Ishikawa (cell line): Measurements from ENCODE around the gene PSAP.

ENCODE experiments used
- CEBPB ChIP-seq: IDR thresholded peaks from 2 replicates; pipeline ENCODE4 v1.6.1; 2012
- CREB1 ChIP-seq: IDR thresholded peaks from 2 replicates; pipeline ENCODE4 v1.6.1; 2012; ENCODE audit warnings: low read depth
- EGR1 ChIP-seq: IDR thresholded peaks from 2 replicates; pipeline ENCODE4 v1.6.1; 2012
- EP300 ChIP-seq: IDR thresholded peaks from 2 replicates; pipeline ENCODE4 v1.6.1; 2012; ENCODE audit warnings: borderline replicate concordance
- FOXM1 ChIP-seq: IDR thresholded peaks from 2 replicates; pipeline ENCODE4 v1.6.1; 2012; ENCODE audit warnings: low read depth, borderline replicate concordance
- MAX ChIP-seq: IDR thresholded peaks from 2 replicates; pipeline ENCODE4 v1.6.1; 2012
- NFIC ChIP-seq: IDR thresholded peaks from 2 replicates; pipeline ENCODE4 v1.6.1; 2012
- RAD21 ChIP-seq: IDR thresholded peaks from 2 replicates; pipeline ENCODE4 v1.6.1; 2012; ENCODE audit warnings: low read depth
- REST ChIP-seq: IDR thresholded peaks from 2 replicates; pipeline ENCODE4 v1.6.1; 2012; ENCODE audit warnings: low read depth, mild to moderate bottlenecking
- TAF1 ChIP-seq: IDR thresholded peaks from 2 replicates; pipeline ENCODE4 v1.6.1; 2012; ENCODE audit warnings: low read depth, mild to moderate bottlenecking
- TCF12 ChIP-seq: IDR thresholded peaks from 2 replicates; pipeline ENCODE4 v1.6.1; 2012; ENCODE audit warnings: low read depth
- TEAD4 ChIP-seq: IDR thresholded peaks from 2 replicates; pipeline ENCODE4 v1.6.1; 2012
- USF1 ChIP-seq: IDR thresholded peaks from 2 replicates; pipeline ENCODE4 v1.6.1; 2012
- YY1 ChIP-seq: IDR thresholded peaks from 2 replicates; pipeline ENCODE4 v1.6.1; 2012; ENCODE audit warnings: low read depth
- ZBTB7A ChIP-seq: IDR thresholded peaks from 2 replicates; pipeline ENCODE4 v1.6.1; 2012; ENCODE audit warnings: low read depth

The PSAP gene

GRCh38 chr10:71774916-71775702 lies 75.9 kb downstream of the PSAP start:
- TF ChIP-seq FOXM1 (no peak), CEBPB (no peak), REST (no peak), MAX (no peak), RAD21 (no peak), USF1 (no peak), YY1 (no peak), EP300 (no peak), EGR1 (no peak), TEAD4 (no peak)

GRCh38 chr10:71773221-71773971 lies 77.7 kb downstream of the PSAP start, which contains the start of gene VSIR:
Gene VSIR, minus strand, starts transcription at chr10:71773520. Its CDS starts 81 bp downstream, at chr10:71773439.
- TF ChIP-seq TCF12 (0 out of 2 replicates have a peak, but pooled peaks have one; percentile 8), TAF1 (no peak; the same call in 1 of the 2 replicates), TEAD4 (peak; percentile 45; the same call in 1 of the 2 replicates), CREB1 (no peak), USF1 (peak; percentile 16; the same call in 1 of the 2 replicates), NFIC (no peak), REST (no peak), EP300 (no peak), MAX (no peak), CEBPB (no peak), RAD21 (peak; percentile 43; the same call in 1 of the 2 replicates), ZBTB7A (no peak), FOXM1 (no peak), EGR1 (peak; percentile 38; the same call in 1 of the 2 replicates), YY1 (no peak)

- TF ChIP-seq CREB1 = no peak
- no peak for TF ChIP-seq YY1
- TF ChIP-seq TAF1 = no peak
- no peak for TF ChIP-seq NFIC
- TF ChIP-seq MAX = no peak
- TF ChIP-seq EGR1 = no peak
- no peak for TF ChIP-seq EP300
- TF ChIP-seq TEAD4 = no peak
- no peak for TF ChIP-seq REST
- no peak for TF ChIP-seq FOXM1
- no peak for TF ChIP-seq CEBPB
- TF ChIP-seq TCF12 = no peak
- no peak for TF ChIP-seq USF1
- no peak for TF ChIP-seq ZBTB7A
- TF ChIP-seq RAD21 = no peak
Measured at GRCh38 chr10:71772832-71773220, 78.2 kb downstream of the PSAP start.
